Measurements from ENCODE around the gene KRT26.

DNA sequence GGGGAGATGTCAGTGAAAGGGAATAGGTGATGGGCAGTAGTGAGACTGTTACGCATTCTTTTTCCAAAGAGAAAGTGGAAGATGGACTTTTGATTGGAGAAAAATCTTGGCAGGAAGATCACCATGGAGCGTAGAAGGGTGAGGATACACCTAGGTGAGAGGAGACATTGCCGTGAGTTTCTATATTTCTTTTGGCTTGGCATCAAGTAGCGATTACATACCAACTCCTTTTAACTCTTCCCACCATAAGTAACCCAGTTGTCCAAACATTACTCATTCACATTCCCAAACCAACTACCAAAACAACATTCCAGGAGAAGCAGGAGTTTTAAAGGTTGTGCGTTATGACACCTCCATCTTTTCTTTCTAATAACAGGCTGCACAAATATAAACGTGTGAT is 38.5 kb upstream of the KRT26 start:
- TF ChIP-seq, protein P1, sequence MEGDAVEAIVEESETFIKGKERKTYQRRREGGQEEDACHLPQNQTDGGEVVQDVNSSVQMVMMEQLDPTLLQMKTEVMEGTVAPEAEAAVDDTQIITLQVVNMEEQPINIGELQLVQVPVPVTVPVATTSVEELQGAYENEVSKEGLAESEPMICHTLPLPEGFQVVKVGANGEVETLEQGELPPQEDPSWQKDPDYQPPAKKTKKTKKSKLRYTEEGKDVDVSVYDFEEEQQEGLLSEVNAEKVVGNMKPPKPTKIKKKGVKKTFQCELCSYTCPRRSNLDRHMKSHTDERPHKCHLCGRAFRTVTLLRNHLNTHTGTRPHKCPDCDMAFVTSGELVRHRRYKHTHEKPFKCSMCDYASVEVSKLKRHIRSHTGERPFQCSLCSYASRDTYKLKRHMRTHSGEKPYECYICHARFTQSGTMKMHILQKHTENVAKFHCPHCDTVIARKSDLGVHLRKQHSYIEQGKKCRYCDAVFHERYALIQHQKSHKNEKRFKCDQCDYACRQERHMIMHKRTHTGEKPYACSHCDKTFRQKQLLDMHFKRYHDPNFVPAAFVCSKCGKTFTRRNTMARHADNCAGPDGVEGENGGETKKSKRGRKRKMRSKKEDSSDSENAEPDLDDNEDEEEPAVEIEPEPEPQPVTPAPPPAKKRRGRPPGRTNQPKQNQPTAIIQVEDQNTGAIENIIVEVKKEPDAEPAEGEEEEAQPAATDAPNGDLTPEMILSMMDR (IDR thresholded peaks at IDR 0.05; ENCODE audit: low read depth, low read length, poor library complexity, severe bottlenecking), result no peak
- no peak for TF ChIP-seq EZH2phosphoT487 (IDR thresholded peaks at IDR 0.05; ENCODE audit: borderline replicate concordance, low read length)

Data from DOHH2 (cell line).